Fibroblast of gingiva (primary cell): ENCODE data around the gene SYCE1L.
A peak's percentile ranks its signal among the peaks of the same experiment; 100 is the strongest.
"Not testable (repeated sequence)": the region's sequence is repeated elsewhere in the genome, so short reads cannot be mapped to it uniquely, and the experiment has no call there.

Experiments
- DNase-seq: peaks from one replicate; pipeline ENCODE4 v3.0.0-alpha.2; 2011; ENCODE audit warnings: low read depth

The SYCE1L gene

DNA sequence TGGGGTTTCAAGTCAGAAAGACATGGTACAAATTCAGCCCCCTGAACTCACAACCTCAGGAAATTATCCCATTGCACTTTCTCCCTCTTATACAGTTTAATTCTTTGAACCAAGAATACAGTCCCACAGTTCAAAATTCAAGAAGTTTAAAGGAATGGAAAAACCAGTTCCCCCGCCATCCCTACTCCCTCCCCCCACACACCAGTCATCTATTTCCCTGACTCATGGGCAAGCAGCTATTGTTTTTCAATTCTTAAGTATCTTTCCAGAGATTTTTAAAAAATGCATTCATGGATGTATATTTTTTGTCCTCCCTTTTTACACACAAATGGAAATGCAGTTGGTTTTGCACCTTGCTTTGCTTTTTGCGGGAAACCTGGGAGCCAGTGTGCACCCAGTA lies 7.3 kb downstream of the SYCE1L start:
- no peak for DNase-seq

GRCh38 chr16:77207030-77207429 lies 7.8 kb downstream of the SYCE1L start:
- no peak for DNase-seq

- no peak for DNase-seq
These were observed 9.2 kb downstream of the SYCE1L start for GRCh38 chr16:77208382-77208781.

DNA sequence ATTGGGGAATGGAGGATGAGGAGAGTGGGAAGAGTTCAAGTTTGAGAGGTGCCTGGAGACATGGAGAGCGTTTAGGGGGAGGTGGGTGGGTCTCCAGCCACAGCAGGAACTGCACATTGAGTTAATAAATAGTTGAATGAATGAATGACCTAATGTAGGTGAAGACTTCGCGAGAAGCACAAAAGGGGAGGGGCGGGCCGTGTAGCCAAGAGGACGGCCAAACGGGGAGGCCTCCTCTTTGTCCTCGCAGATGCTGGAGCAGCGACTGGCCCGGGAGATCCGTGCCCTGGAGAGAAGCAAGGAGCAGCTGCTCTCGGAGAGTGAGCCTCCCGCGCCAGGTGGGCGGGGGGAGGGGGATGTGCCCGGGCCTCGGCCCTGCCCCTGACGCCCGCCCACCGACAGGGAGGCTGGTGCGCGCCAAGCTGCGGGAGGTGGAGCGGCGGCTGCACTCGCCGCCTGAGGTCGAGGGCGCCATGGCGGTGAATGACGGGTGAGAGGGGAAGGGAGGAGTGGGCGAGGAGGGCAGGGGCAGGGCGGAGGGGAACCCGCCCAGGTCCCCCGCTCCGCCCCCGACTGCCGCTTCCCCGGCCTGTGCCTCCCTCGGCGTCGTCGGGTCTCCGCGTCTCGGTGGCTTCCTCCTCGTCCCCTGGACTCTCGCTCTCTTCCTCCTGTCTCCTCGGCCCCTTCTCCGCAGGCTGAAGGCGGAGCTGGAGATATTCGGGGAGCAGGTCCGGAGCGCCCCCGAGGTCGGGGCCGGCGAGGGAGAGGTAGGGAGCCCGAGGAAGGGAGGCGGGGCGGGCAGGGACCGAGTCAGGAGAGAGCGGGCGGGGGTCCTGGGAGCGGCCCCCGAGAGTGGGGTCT lies 12.9 kb downstream of the SYCE1L start:
- DNase-seq = peak; percentile 10

DNA sequence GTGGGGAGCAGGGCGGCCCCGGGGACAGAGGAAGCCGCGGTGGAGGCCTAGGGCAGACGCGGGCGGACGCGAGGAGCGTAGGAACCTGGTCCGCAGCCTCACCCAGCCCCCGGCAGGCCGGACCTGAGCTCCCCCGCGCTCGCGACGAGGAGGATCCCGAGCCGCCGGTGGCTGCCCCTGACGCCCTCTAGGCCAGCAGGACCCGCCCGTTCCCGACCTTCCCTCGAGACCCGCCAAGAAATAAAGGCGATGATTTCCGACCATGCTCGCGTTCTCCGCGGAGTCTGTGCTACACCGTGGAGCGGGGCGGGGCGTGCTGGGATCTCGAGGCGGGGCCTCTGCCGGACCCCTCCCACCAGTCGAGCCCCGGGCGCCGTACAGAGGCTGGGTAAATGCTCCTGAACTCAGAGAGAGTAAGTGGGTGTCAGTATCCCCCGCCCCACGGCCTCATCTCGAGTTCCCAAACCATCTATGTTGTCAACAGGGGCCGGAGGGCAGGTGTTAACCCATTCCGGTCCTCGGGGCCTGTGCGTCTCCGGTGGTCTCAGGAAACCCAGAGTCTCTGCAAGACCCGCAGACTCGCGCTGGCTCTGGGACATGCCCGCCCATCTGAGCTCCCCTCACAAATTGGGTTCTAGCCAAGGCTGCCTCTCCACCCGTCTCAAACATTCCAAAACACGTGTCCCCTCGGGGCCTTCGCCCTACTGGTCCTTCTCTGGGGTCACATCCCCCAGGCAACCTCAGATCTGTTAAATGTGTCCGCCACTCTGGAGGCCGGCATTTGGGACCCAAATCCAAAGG lies 13.7 kb downstream of the SYCE1L start:
- no peak for DNase-seq

DNA sequence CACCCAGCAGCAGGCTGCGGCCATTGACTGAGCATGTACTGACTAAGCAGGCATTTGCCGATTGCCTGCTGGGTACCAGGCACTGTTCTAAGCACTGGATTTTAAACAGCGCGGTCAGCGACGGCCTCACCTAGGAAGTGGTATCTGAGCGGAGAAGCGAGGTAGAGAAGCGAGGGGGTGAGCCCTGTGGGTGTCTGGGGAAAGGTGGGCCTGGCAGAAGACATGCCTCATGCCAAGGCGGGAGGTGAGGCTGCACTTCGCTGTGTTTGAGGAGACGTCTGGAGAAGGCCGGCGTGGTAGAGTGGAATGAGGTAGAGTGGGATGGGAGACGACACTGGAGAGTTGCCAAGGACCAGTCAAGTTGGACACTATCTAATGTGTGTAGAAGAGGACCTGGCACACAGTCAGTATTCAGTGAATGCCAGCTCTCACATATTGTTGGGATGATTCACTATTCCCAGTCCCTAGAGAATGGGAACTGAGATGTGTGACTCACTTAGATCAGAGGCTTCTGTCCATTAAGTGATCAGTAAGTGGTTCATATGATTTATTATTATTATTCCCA lies 14.4 kb downstream of the SYCE1L start:
- DNase-seq = peak; percentile 68

GRCh38 chr16:77214411-77215138 lies 15.4 kb downstream of the SYCE1L start:
- no peak for DNase-seq

- DNase-seq = no peak
These were observed 20.2 kb downstream of the SYCE1L start for GRCh38 chr16:77219437-77219836.

DNA sequence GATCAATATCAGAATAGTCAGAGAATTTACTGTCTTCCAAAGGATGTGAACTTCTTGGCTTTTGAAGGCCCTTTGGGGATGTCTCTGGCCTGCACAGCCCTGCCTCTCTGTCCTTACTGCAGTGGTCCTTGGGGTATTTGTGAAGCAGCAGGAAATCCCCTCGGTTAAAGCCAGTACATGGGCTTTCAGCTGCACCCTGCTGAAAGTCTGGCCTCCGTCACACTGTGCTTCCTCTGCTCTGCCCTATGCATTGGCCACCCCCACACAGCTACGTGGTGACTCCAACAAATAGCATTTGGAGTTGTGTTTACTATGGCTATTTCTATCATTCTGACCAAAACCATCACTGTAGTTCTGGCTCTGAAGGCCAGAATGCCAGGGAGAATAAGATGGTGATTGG lies 21.2 kb downstream of the SYCE1L start:
- DNase-seq = no peak

- peak; percentile 22 for DNase-seq
These were observed 22.3 kb downstream of the SYCE1L start for GRCh38 chr16:77221482-77221881.

GRCh38 chr16:77223184-77223583 lies 24.0 kb downstream of the SYCE1L start:
- no peak for DNase-seq

GRCh38 chr16:77225182-77225581 lies 26.0 kb downstream of the SYCE1L start:
- no peak for DNase-seq

- DNase-seq = no peak
These were observed 28.5 kb downstream of the SYCE1L start for GRCh38 chr16:77227745-77228144.

DNA sequence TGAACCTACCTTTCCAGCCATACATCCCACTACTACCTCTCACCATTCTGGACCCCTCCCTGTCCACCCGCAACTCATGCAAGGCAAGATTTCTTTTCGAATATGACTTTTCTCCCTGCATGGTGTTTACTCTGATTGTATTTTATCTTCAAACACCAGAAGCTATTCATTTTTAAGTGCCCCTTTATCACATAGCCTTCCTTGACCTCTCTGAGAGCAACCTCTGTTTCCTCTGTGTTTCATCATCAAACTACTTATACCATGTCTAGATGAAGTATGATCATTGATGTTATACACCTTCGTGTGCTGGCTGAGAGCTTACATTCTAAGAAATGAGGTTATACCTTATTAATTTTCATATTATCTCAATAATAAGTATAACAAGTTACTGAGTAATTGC lies 31.8 kb downstream of the SYCE1L start:
- no peak for DNase-seq

DNA sequence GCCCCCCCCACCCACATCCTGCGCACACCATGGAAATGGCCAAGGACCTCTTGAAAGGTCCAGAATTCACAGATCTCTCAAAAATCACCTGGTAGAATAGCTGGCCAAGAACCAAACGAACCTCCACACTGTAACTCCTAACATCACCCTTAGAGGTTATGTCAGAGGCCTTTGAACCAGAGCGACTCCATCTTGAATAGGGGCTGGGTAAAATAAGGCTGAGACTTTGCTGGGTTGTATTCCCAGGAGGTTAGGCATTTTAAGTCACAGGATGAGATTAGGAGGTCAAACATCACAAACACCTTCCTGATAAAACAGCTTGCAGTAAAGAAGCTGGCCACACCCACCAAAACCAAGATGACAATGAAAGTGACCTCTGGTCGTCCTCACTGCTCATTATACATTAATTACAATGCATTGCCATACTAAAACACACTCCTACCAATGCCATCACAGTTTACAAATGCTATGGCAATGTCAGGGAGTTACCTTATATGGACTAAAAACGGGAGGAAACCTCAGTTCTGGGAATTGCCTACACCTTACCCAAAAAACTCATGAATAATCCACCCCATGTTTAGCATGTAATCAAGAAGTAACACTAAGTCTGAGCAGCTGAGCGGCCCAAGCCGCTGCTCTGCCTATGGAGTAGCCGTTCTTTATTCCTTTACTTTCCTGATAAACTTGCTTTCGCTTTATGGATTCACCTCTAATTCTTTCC lies 34.8 kb downstream of the SYCE1L start:
- no peak for DNase-seq

DNA sequence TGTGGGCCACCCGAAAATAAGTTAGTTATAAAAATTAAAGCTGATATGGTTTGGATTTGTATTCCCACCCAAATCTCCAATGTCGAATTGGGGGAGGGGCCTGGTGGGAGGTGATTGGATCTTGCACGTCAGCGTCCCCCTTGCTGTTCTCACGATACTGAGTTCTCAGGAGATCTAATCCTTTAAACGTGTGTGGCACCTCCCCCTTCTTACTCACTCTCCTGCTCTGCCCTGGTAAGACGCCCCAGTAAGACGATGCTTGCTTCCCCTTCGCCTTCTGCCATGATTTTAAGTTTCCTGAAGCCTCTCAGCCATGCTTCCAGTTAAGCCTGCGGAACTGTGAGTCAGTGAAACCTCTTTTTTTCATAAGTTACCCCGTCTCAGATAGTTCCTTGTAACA lies 35.4 kb downstream of the SYCE1L start:
- DNase-seq = no peak

DNA sequence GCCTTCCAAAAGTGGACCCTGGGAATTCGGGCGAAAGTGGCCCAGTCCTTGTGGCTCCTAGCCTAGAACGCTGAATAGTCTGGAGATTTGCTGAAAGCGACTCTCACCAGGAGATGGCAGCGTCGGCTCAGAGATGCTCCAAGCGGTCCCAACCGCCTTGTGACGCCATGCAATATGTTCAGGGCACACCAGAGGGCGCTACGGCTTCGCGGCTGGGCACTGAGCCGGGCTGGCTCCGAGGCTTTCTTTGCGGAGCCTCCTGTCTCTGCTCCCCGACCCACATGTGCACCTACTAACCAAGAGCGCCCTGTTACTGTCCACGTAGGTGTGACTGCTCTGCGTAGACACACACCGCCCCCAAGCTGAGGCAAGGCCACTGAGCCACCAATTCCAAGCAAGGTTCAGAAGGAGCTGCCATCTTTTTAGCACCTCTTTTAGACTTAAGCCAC lies 36.9 kb downstream of the SYCE1L start:
- peak; percentile 69 for DNase-seq

GRCh38 chr16:77238593-77238992 lies 39.4 kb downstream of the SYCE1L start:
- no peak for DNase-seq

DNA sequence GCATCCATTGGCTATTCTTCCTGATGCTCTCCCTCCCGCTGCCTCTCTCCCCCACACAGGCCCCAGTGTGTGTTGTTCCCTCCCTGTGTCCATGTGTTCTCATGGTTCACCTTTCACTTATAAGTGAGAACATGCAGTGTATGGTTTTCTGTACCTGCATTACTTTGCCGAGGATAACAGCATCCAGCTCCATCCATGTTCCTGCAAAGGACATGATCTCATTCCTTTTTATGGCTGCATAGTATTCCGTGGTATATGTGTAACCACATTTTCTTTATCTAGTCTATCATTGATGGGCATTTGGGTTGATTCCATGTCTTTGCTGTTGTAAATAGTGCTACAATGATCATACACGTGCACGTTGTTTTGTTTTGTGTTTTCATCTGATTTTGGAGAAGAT lies 43.3 kb downstream of the SYCE1L start:
- DNase-seq = not testable (repeated sequence)

- DNase-seq = no peak
These were observed 46.9 kb downstream of the SYCE1L start for GRCh38 chr16:77246150-77246549.

DNA sequence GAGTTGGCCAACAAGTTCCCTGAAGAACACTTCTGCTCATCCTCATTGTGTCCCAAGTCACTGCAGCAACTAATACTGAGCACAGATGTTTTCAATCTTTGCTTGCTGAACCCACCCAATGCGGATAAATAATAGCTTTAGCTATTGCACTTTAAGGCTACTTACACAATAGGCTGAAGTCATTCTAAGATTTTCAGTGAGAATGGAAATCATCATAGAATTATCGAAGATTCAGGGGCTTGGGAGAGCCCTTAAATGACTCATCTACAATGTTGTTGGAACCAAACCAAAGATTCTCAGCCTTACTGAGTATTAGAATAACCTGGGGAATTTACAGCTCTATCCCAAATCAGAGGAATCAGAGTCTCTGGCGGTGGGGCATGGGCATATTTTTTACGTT lies 51.2 kb downstream of the SYCE1L start:
- DNase-seq = no peak
